Fibroblast of the aortic adventitia (primary cell): ENCODE data around the gene PBX1. TPM values are rescaled to one million over a fixed set of nuclear protein-coding genes. Genes with fewer than 3 reads are reported as not detected.
A peak's percentile ranks its signal among the peaks of the same experiment; 100 is the strongest.
"Not testable (repeated sequence)": the region's sequence is repeated elsewhere in the genome, so short reads cannot be mapped to it uniquely, and the experiment has no call there.

Experiments used
- DNase-seq: peaks from one replicate; pipeline ENCODE4 v3.0.0-alpha.2; 2010; ENCODE audit warnings: low read depth
- H3K4me3 ChIP-seq: 2 replicates; pipeline ENCODE4 v1.5.1; 2011; ENCODE audit warnings: low read depth, mild to moderate bottlenecking, control low read depth, low read length, moderate library complexity
- total RNA-seq: library from RNA; depleted of rRNA; stranded (reverse); fragments of >200 nt; gene quantifications from 2 replicates; pipeline ENCODE4 v1.2.3, GENCODE V29; 2012; ENCODE audit warnings: low replicate concordance
- TF ChIP-seq, protein P1 (sequence below): IDR thresholded peaks from 2 replicates; pipeline ENCODE4 v1.5.1; 2011; ENCODE audit warnings: mild to moderate bottlenecking, low read length, control low read depth, inconsistent platforms; ENCODE audit not compliant: insufficient read depth

Gene PBX1
- total RNA-seq, 1 donor, result 95.6 TPM

DNA sequence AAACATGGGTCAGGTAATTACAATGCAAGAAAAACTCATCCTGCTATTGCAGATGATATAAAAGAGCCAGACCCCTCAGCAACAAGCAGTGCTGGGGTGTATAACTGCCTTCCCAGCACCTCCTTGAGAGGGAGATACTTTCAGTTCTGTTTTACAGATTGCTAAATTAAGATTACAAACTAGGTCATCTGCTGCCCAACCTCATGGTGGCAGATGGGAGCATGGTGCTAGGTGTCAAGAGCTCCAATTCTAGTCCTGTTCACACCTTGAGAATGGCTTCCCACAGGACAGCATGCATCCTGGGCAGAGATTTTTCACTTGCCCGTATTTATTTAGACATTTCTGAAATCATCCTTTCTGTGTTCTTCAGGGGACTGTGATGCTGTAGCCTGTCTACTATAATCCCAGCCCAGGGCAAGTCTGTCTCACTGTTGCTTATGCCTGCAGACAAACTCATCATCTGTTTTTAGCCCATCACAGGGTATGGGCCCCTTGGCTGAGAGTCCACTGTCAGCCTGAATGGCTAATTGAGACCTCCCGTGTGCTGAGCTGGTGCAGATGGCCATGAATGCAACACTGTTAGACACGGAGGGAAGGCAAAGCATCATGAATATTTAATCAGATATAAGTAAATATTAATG, 40.2 kb upstream of the PBX1 start:
- no peak for DNase-seq
- TF ChIP-seq, protein P1, sequence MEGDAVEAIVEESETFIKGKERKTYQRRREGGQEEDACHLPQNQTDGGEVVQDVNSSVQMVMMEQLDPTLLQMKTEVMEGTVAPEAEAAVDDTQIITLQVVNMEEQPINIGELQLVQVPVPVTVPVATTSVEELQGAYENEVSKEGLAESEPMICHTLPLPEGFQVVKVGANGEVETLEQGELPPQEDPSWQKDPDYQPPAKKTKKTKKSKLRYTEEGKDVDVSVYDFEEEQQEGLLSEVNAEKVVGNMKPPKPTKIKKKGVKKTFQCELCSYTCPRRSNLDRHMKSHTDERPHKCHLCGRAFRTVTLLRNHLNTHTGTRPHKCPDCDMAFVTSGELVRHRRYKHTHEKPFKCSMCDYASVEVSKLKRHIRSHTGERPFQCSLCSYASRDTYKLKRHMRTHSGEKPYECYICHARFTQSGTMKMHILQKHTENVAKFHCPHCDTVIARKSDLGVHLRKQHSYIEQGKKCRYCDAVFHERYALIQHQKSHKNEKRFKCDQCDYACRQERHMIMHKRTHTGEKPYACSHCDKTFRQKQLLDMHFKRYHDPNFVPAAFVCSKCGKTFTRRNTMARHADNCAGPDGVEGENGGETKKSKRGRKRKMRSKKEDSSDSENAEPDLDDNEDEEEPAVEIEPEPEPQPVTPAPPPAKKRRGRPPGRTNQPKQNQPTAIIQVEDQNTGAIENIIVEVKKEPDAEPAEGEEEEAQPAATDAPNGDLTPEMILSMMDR, result no peak
- H3K4me3 ChIP-seq, result no peak overlapping the region

DNA sequence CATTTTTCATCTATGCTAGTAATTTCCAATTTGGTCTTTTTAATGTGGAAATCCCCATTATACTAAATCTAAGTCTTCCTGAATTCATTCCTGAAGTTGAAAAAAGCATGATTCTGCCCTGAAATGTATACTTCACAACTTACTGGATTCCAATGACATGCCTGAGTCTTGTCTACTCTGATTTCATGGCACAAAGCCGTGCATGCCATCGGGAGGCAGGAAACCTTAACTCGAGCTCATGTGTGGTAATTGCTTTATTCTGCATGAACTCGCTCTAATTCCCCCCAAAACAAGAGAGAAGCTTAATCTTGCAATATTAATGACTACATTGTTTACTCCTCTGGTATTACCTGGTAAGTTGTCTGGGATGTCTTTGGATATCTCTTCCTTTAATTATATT, 39.6 kb upstream of the PBX1 start:
- TF ChIP-seq, protein P1, result no peak
- no peak overlapping the region for H3K4me3 ChIP-seq
- DNase-seq, result no peak

DNA sequence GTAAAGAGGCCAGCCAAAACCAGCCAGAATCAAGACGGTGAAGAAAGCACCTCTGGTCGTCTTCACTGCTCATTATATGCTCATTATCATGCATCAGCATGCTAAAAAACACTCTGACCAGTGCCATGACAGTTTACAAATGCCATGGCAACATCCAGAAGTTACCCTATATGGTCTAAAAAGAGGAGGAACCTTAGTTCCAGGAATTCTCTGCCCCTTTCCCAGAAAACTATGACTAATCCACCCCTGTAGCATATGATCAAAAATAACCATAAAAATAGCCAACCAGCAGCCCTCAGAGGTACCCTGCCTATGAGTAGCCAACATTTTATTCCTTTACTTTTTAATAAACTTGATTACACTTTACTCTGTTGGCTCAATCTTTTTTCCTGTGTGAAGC, 34.2 kb upstream of the PBX1 start:
- peak; percentile 83 for DNase-seq
- no peak overlapping the region for H3K4me3 ChIP-seq
- TF ChIP-seq, protein P1, result no peak

DNA sequence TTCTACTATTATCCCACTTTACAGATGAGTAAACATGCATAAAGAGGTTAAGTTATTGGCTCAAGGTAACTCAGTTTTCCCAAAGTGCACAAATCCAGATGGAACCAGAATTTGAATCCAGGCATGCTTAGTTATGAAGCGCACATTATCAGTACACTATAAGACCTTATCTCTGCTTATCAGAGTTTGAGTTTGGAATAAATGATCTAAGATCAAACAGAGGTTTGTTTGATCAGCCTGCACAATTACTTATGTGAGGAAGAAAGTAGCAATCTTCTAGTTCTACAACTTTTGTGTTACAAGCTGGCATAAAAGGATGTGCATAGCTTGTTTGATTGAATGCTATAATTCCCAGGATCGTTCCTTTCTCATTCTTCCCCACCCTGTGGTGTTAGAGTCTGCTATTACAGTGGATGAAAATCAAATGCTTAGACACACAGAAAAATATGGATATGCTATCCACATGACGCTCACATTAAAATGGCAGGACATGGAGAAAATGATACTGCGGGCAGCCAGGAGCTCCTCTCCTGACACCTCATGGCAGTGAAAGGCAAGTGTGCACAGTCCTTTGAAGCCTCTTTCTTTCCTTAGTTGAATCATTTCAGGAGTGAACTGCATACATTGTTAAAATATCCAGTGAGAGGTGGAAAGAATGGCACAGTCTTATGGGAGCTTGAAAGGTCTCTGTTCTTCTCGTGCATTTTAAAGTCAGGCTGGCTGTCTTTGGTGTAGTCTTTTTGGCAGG, 23.9 kb upstream of the PBX1 start:
- no peak for DNase-seq
- TF ChIP-seq, protein P1, result no peak
- H3K4me3 ChIP-seq, result no peak overlapping the region

DNA sequence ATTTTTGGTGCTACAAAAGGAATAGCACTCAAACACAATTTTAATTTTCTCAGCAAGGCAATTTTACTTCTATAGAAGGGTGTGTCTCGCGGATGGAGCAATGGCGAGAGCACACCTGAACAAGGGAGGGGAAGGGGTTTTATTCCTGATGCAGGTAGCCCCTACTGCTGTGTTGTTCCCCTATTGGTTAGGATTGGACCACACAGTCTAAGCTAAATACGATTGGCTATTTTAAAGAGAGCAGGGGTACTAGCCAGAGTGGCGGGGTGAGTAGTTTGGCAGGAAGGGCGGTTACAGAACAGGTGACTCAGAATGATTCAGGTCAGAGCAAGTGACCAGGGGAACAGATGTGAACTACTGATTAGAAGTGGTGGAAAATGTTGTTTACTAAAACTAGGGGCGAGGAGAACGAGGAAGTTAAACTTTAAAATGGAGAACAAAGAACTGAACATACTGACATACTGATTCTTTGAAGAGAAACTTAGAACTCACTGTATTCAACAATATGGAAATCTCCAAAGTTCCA, 6.5 kb upstream of the PBX1 start:
- H3K4me3 ChIP-seq, DNase-seq: not testable (repeated sequence)

DNA sequence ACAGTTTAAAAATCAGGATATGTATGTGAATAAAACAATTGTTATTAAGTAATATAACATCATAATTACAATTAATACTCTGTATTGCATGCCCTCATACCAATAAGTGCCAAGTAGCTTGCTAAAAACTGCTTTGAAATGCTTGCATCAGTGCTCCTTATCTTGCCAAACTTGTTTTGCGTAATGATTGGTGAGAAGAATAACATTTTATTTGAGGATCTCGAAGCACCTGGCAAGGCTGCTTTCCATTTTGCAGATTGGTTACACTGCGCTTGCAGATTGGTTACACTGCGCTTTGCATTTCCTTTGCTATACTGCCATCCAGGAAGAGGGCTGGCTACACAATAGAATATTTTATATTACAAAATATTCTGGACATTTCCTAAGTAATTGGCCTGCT, 1.7 kb upstream of the PBX1 start:
- H3K4me3 ChIP-seq, result no peak overlapping the region
- peak; percentile 50 for DNase-seq
- TF ChIP-seq, protein P1, result no peak

DNA sequence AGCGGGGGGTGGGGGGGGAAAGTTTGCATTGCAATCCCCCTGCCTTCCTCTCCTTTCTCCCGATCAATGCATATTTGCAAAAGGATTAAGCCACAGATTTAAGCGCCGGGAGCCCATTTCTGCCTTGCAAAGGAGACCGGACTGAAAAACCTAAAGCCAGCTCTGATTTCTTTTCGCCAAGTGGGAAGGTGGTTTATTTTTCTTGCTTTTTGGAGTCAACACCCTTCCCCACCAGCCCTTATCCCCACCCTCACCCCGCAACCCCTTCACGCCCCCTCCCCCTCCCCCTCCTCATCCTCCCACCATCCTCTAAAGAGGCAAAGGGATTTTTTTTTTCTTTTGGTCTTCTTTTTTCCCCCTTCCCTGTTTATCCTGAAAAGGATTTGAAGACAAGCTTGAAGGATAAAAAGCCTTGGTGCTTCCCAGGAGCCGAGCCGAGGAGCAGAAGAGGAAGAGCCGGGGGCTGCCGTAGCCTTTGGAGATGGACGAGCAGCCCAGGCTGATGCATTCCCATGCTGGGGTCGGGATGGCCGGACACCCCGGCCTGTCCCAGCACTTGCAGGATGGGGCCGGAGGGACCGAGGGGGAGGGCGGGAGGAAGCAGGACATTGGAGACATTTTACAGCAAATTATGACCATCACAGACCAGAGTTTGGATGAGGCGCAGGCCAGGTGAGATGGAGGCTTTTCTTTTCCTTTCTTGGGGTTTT, 513 bp downstream of the PBX1 start:
- DNase-seq, result no peak

More for the DNA sequence above, 513 bp downstream of the PBX1 start:
- peak overlapping the region; percentile 81 for H3K4me3 ChIP-seq
- TF ChIP-seq, protein P1, result no peak
